HG03139 (cell line): ENCODE results near the gene DLG2.
"Not testable (repeated sequence)": the region's sequence is repeated elsewhere in the genome, so short reads cannot be mapped to it uniquely, and the experiment has no call there.

Source experiments
- ATAC-seq: cut with Tn5 transposase; IDR thresholded peaks from one replicate; pipeline ENCODE4 v1.9.1; 2021; ENCODE audit not compliant: unreplicated experiment

The DLG2 gene

GRCh38 chr11:85643191-85643614 lies 16.1 kb upstream of the DLG2 start:
- no peak for ATAC-seq

GRCh38 chr11:85634747-85635146 lies 7.6 kb upstream of the DLG2 start:
- no peak for ATAC-seq

GRCh38 chr11:85628771-85629341 lies 1.7 kb upstream of the DLG2 start:
- peak; percentile 4 for ATAC-seq

GRCh38 chr11:85627998-85628770 lies 1.0 kb upstream of the DLG2 start, which contains the start of gene TMEM126B:
Gene TMEM126B, plus strand, starts transcription at chr11:85628593. Its CDS starts 15 bp downstream, at chr11:85628608.
- peak; percentile 100 for ATAC-seq

- no peak for ATAC-seq
These were observed 648 bp downstream of the DLG2 start for GRCh38 chr11:85626496-85626895.

GRCh38 chr11:85620256-85620655 lies 6.9 kb downstream of the DLG2 start:
- no peak for ATAC-seq

GRCh38 chr11:85619499-85619898 lies 7.6 kb downstream of the DLG2 start:
- no peak for ATAC-seq

GRCh38 chr11:85611643-85612042 lies 15.5 kb downstream of the DLG2 start:
- ATAC-seq = not testable (repeated sequence)

- not testable (repeated sequence) for ATAC-seq
These were observed 17.9 kb downstream of the DLG2 start for GRCh38 chr11:85609286-85609685.

GRCh38 chr11:85608621-85609020 lies 18.5 kb downstream of the DLG2 start:
- ATAC-seq = not testable (repeated sequence)

GRCh38 chr11:85606237-85606636 lies 20.9 kb downstream of the DLG2 start:
- ATAC-seq = not testable (repeated sequence)

GRCh38 chr11:85603220-85603619 lies 23.9 kb downstream of the DLG2 start:
- ATAC-seq = no peak

GRCh38 chr11:85602526-85603213 lies 24.5 kb downstream of the DLG2 start:
- no peak for ATAC-seq

GRCh38 chr11:85599083-85599482 lies 28.1 kb downstream of the DLG2 start:
- no peak for ATAC-seq

- ATAC-seq = no peak
These were observed 30.3 kb downstream of the DLG2 start for GRCh38 chr11:85596886-85597285.

- ATAC-seq = no peak
These were observed 31.8 kb downstream of the DLG2 start for GRCh38 chr11:85595285-85595884.

GRCh38 chr11:85590848-85591483 lies 36.2 kb downstream of the DLG2 start:
- no peak for ATAC-seq

GRCh38 chr11:85589373-85589772 lies 37.8 kb downstream of the DLG2 start:
- ATAC-seq = no peak

GRCh38 chr11:85582111-85582510 lies 45.0 kb downstream of the DLG2 start:
- no peak for ATAC-seq

GRCh38 chr11:85575388-85575787 lies 51.8 kb downstream of the DLG2 start:
- no peak for ATAC-seq

GRCh38 chr11:85572056-85572455 lies 55.1 kb downstream of the DLG2 start:
- ATAC-seq = no peak
